Brain microvascular endothelial cell (primary cell): ENCODE results near the gene NEK3.
A peak's percentile ranks its signal among the peaks of the same experiment; 100 is the strongest.
"Not testable (repeated sequence)": the region's sequence is repeated elsewhere in the genome, so short reads cannot be mapped to it uniquely, and the experiment has no call there.

Experiments used
- DNase-seq: peaks from one replicate; pipeline ENCODE4 v3.0.0-alpha.2; 2020
- H3K27ac ChIP-seq: fragments of 250-450 bp; sonication (Bioruptor Pico); 2 replicates; pipeline ENCODE4 v1.5.1; 2020; ENCODE audit warnings: mild to moderate bottlenecking, moderate library complexity
- H3K27me3 ChIP-seq: fragments of 250-450 bp; sonication (Bioruptor Pico); replicated peaks from 2 replicates; pipeline ENCODE4 v1.5.1; 2020; ENCODE audit warnings: mild to moderate bottlenecking
- H3K36me3 ChIP-seq: fragments of 250-450 bp; sonication (Bioruptor Pico); replicated peaks from 2 replicates; pipeline ENCODE4 v1.5.1; 2020; ENCODE audit warnings: mild to moderate bottlenecking
- H3K4me3 ChIP-seq: 2 replicates; pipeline ENCODE4 v1.5.1; 2011; ENCODE audit warnings: low read depth, mild to moderate bottlenecking, control low read depth, low read length, moderate library complexity
- CTCF ChIP-seq: IDR thresholded peaks from 2 replicates; pipeline ENCODE4 v1.5.1; 2011; ENCODE audit warnings: low read depth, mild to moderate bottlenecking, moderate library complexity, low read length, control low read depth, inconsistent platforms; ENCODE audit errors: missing control alignments
- in situ Hi-C: cut with HindIII; loops from 2 replicates; pipeline ENCODE4 v1.10.0; 2017; ENCODE audit warnings: low sequenced_read_pairs, low pct_ligation_motif_present

Gene NEK3

GRCh38 chr13:52195401-52195837, 36.0 kb upstream of the NEK3 start:
- Histone ChIP-seq H3K27me3 (no peaks in the 10 kb centered on the region), H3K4me3 (peak overlapping the region; percentile 96), H3K36me3 (no peaks in the 10 kb centered on the region), H3K27ac (no peak overlapping the region)
- DNase-seq, result peak; percentile 36
- in situ Hi-C loops, result no loop called here
- TF ChIP-seq CTCF, result peak; percentile 13

- TF ChIP-seq CTCF, result peak; percentile 14
- DNase-seq, result peak; percentile 79
- in situ Hi-C loops, result no loop called here
Measured at GRCh38 chr13:52194184-52194868, 34.9 kb upstream of the NEK3 start.

GRCh38 chr13:52193587-52194183, 34.3 kb upstream of the NEK3 start:
- H3K27ac ChIP-seq, result peak overlapping the region; percentile 46
- peak; percentile 29 for DNase-seq

More at GRCh38 chr13:52194184-52194868, 34.9 kb upstream of the NEK3 start:
- peak overlapping the region; percentile 46 for H3K27ac ChIP-seq
- no peaks in the 10 kb centered on the region for H3K36me3 ChIP-seq
- H3K27me3 ChIP-seq, result no peaks in the 10 kb centered on the region
- H3K4me3 ChIP-seq, result peak overlapping the region; percentile 96

GRCh38 chr13:52187424-52188187, 28.2 kb upstream of the NEK3 start:
- in situ Hi-C loops, result not testable (repeated sequence)

More at GRCh38 chr13:52193587-52194183, 34.3 kb upstream of the NEK3 start:
- H3K27me3 ChIP-seq, H3K36me3 ChIP-seq, in situ Hi-C loops: not testable (repeated sequence)
- peak overlapping the region; percentile 96 for H3K4me3 ChIP-seq

GRCh38 chr13:52187029-52187423, 27.6 kb upstream of the NEK3 start:
- Histone ChIP-seq H3K36me3 (peaks cover 8% of the 10 kb centered on the region), H3K27me3 (no peaks in the 10 kb centered on the region), H3K4me3 (no peak overlapping the region), H3K27ac (no peak overlapping the region)
- in situ Hi-C loops, result no loop called here
- no peak for DNase-seq
- no peak for TF ChIP-seq CTCF

More at GRCh38 chr13:52187424-52188187, 28.2 kb upstream of the NEK3 start:
- not testable (repeated sequence) for H3K27me3 ChIP-seq, H3K36me3 ChIP-seq, H3K27ac ChIP-seq, H3K4me3 ChIP-seq
- DNase-seq, result peak; percentile 36

- in situ Hi-C loops, H3K27ac ChIP-seq, H3K4me3 ChIP-seq, H3K27me3 ChIP-seq, DNase-seq: not testable (repeated sequence)
- peaks cover 12% of the 10 kb centered on the region for H3K36me3 ChIP-seq
Measured at GRCh38 chr13:52181316-52181954, 22.0 kb upstream of the NEK3 start.

GRCh38 chr13:52179925-52180324, 20.5 kb upstream of the NEK3 start:
- no peak for DNase-seq
- no peak overlapping the region for H3K4me3 ChIP-seq
- H3K36me3 ChIP-seq, result peaks cover 9% of the 10 kb centered on the region
- H3K27ac ChIP-seq, result no peak overlapping the region
- TF ChIP-seq CTCF, result no peak
- in situ Hi-C loops, result no loop called here
- H3K27me3 ChIP-seq, result no peaks in the 10 kb centered on the region
